ENCODE data around the gene CDC16. TPM values are rescaled to one million over a fixed set of nuclear protein-coding genes. Genes with fewer than 3 reads are reported as not detected.

Gene CDC16
- total and polyA plus RNA-seq, 2 of the 4 experiments (the other 2 are of a cell fraction) = 41.6 to 66.6 TPM

DNA sequence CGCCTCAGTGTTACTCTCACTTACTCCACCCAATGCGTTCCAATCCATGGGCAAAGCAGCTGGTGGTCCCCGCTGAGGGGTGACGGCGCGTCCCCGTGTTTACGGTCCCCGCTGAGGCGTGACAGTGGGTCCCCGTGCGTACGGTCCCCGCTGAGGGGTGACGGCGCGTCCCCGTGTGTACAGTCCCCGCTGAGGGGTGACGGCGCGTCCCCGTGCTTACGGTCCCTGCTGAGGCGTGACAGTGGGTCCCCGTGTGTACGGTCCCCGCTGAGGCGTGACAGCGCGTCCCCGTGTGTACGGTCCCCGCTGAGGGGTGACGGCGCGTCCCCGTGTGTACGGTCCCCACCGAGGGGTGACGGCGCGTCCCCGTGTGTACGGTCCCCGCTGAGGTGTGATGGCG, 36.1 kb upstream of the CDC16 start:
- Histone ChIP-seq H3K4me3 (ENCODE audit: insufficient read depth, low read depth, low read length) (no peak overlapping the region), H4K20me1 (ENCODE audit: insufficient read depth, low read length) (no peaks in the 10 kb centered on the region), H3K18ac (ENCODE audit: low read depth, low read length) (no peak overlapping the region), H3K36me3 (ENCODE audit: control insufficient read depth, insufficient read depth, low read length) (no peaks in the 10 kb centered on the region), H4K5ac (ENCODE audit: low read depth, low read length) (no peak overlapping the region), H3K9me1 (ENCODE audit: insufficient read depth, low read length) (0 out of 2 replicates have a peak, but pooled peaks cover 2% of the 10 kb centered on the region), H3K4me2 (ENCODE audit: low read depth, low read length) (no peak overlapping the region), H4K91ac (ENCODE audit: insufficient read depth, low read depth, low read length) (no peak overlapping the region), H3K56ac (ENCODE audit: extremely low read depth, insufficient read depth, low read length) (no peak overlapping the region), H3K27me3 (ENCODE audit: control insufficient read depth, insufficient read depth, low read length) (peaks cover 46% of the 10 kb centered on the region), H2BK120ac (ENCODE audit: low read depth, low read length) (no peak overlapping the region), H4K8ac (ENCODE audit: low read depth in 2 of 2, low read length in 2 of 2) (no peak overlapping the region), H3K9ac (ENCODE audit: low read depth, low read length) (no peak overlapping the region), H3K4me1 (ENCODE audit: control insufficient read depth, insufficient read depth, low read length) (no peaks in the 10 kb centered on the region), H3K4ac (ENCODE audit: low read depth, low read length) (no peak overlapping the region), H3K23ac (ENCODE audit: low read depth, low read length) (no peak overlapping the region), H2BK20ac (ENCODE audit: low read depth, low read length) (no peak overlapping the region), H3K79me1 (ENCODE audit: low read depth in 1 of 2, low read length in 2 of 2) (no peaks in the 10 kb centered on the region), H2AFZ (replicated peaks; ENCODE audit: low read length, poor library complexity) (no peak overlapping the region), H2AK9ac (replicated peaks; ENCODE audit: low read depth, low read length, poor library complexity) (no peak overlapping the region), H3K14ac (replicated peaks; ENCODE audit: low read depth, low read length) (no peak overlapping the region), H3K27ac (ENCODE audit: insufficient read depth, low read length) (no peak overlapping the region), H3K9me3 (ENCODE audit: control insufficient read depth, insufficient read depth, low read length) (no peaks in the 10 kb centered on the region), H2BK5ac (ENCODE audit: low read depth, low read length, poor library complexity, severe bottlenecking) (no peak overlapping the region), H2BK15ac (ENCODE audit: low read depth, low read length) (no peak overlapping the region), H2AK5ac (ENCODE audit: low read depth, low read length) (no peak overlapping the region; the same call in 1 of the 2 replicates)
- POLR2A ChIA-PET (ENCODE audit: unreplicated experiment) = no interaction called here
- ATAC-seq (ENCODE audit: low read depth) (no peak), DNase-seq (no peak)
- no peak for TF ChIP-seq FOS (IDR thresholded peaks at IDR 0.05; ENCODE audit: low read depth, low read length)
- TF ChIP-seq, protein P1, sequence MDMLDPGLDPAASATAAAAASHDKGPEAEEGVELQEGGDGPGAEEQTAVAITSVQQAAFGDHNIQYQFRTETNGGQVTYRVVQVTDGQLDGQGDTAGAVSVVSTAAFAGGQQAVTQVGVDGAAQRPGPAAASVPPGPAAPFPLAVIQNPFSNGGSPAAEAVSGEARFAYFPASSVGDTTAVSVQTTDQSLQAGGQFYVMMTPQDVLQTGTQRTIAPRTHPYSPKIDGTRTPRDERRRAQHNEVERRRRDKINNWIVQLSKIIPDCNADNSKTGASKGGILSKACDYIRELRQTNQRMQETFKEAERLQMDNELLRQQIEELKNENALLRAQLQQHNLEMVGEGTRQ (IDR thresholded peaks at IDR 0.05; ENCODE audit: low read depth, low read length) = no peak
- no peak for TF ChIP-seq MXI1 (IDR thresholded peaks at IDR 0.05; ENCODE audit: borderline replicate concordance, low read depth, low read length)
- no peak for TF ChIP-seq SMC3 (IDR thresholded peaks at IDR 0.05; ENCODE audit: low read depth, low read length)
- no peak for TF ChIP-seq POLR2A (IDR thresholded peaks at IDR 0.05; ENCODE audit: low read depth, low read length)
- no peak for TF ChIP-seq RCOR1 (IDR thresholded peaks at IDR 0.05; ENCODE audit: insufficient replicate concordance, low read length)
- TF ChIP-seq MAFK (IDR thresholded peaks at IDR 0.05; ENCODE audit: low read depth, low read length) = no peak
- no peak for TF ChIP-seq RAD21 (IDR thresholded peaks at IDR 0.05; ENCODE audit: low read length)
- TF ChIP-seq, protein P2, sequence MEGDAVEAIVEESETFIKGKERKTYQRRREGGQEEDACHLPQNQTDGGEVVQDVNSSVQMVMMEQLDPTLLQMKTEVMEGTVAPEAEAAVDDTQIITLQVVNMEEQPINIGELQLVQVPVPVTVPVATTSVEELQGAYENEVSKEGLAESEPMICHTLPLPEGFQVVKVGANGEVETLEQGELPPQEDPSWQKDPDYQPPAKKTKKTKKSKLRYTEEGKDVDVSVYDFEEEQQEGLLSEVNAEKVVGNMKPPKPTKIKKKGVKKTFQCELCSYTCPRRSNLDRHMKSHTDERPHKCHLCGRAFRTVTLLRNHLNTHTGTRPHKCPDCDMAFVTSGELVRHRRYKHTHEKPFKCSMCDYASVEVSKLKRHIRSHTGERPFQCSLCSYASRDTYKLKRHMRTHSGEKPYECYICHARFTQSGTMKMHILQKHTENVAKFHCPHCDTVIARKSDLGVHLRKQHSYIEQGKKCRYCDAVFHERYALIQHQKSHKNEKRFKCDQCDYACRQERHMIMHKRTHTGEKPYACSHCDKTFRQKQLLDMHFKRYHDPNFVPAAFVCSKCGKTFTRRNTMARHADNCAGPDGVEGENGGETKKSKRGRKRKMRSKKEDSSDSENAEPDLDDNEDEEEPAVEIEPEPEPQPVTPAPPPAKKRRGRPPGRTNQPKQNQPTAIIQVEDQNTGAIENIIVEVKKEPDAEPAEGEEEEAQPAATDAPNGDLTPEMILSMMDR (conservative IDR thresholded peaks at IDR 0.05; ENCODE audit: low read depth, low read length) = no peak
- TF ChIP-seq CHD1 (IDR thresholded peaks at IDR 0.05; ENCODE audit: low read depth, low read length) = no peak
- intact Hi-C loops (cut with micrococcal nuclease) = no loop called here
- 96% methylated on average over 17 of the region's 47 CpGs; no CpG with 5 or more reads in 1 of the 2 experiments for WGBS, 2 experiments (ENCODE audit: extremely low coverage in 2 of 2, insufficient read length in 1 of 2)
- BruUV-seq (replicated peaks) = no TSS peak
- CTCF ChIA-PET = no interaction called here
- dilution Hi-C loops (cut with HindIII; ENCODE audit: low sequenced_read_pairs, unreplicated experiment) = no loop called here
- in situ Hi-C loops (cut with MboI; ENCODE audit: low sequenced_read_pairs) = no loop called here

Measured in IMR-90 (cell line).